Heart left ventricle (tissue), 16 donors: ENCODE results near the gene PCDHGC4. TPM values are rescaled to one million over a fixed set of nuclear protein-coding genes. Genes with fewer than 3 reads are reported as not detected.

Source experiments
- ATAC-seq, 4 donors: fragments of 200-7000 bp; cut with Tn5 transposase; one replicate each; pipeline ENCODE4 v1.9.1; 2020 to 2022; ENCODE audit warnings: moderate library complexity in 4 of 4, mild to moderate bottlenecking in 3 of 4, moderate number of reproducible peaks in 1 of 4
- DNase-seq, 5 donors: peaks; one replicate each; pipeline ENCODE4 v3.0.0-alpha.2; 2020
- H3K27ac ChIP-seq, 12 donors: fragments of 200-600 bp; sonication (generic) in 4 of 12; one replicate each; pipeline versions ENCODE4 v1.5.0 to v1.8.0; 2016 to 2022; ENCODE audit warnings: mild to moderate bottlenecking in 2 of 12
- H3K27me3 ChIP-seq, 9 donors: fragments of 200-600 bp; sonication (generic) in 2 of 9; one replicate each; pipeline versions ENCODE4 v1.5.1 to v1.8.0; 2016 to 2022; ENCODE audit warnings: mild to moderate bottlenecking in 3 of 9
- H3K36me3 ChIP-seq, 9 donors: fragments of 200-600 bp; sonication (generic) in 2 of 9; one replicate each; pipeline versions ENCODE4 v1.5.0 to v1.8.0; 2018 to 2022; ENCODE audit warnings: mild to moderate bottlenecking in 2 of 9
- H3K4me1 ChIP-seq, 12 donors: fragments of 200-600 bp; sonication (generic) in 4 of 12; one replicate each; pipeline versions ENCODE4 v1.5.0 to v1.8.0; 2016 to 2022; ENCODE audit warnings: mild to moderate bottlenecking in 3 of 12
- H3K4me3 ChIP-seq, 12 donors: fragments of 200-600 bp; sonication (generic) in 4 of 12; one replicate each; pipeline versions ENCODE4 v1.5.0 to v1.8.0; 2017 to 2022; ENCODE audit warnings: mild to moderate bottlenecking in 9 of 12, moderate library complexity in 4 of 12
- H3K9me3 ChIP-seq, 12 donors: fragments of 200-600 bp; sonication (generic) in 4 of 12; one replicate each; pipeline versions ENCODE4 v1.5.0 to v1.8.0; 2016 to 2022; ENCODE audit warnings: mild to moderate bottlenecking in 1 of 12
- CTCF ChIP-seq, 12 donors: fragments of 200-600 bp; sonication (generic) in 4 of 12; IDR thresholded peaks; one replicate each; pipeline versions ENCODE4 v1.5.0 to v1.8.0; 2018 to 2022; ENCODE audit warnings: antibody characterized with exemption in 12 of 12, mild to moderate bottlenecking in 5 of 12
- POLR2A ChIP-seq, 2 donors: fragments of 450-650 bp; IDR thresholded peaks; one replicate each; pipeline ENCODE4 v1.6.1; 2017; ENCODE audit warnings: antibody characterized with exemption in 2 of 2, mild to moderate bottlenecking in 2 of 2, moderate library complexity in 2 of 2
- WGBS, 4 donors: extraction: QIAGEN DNeasy Blood & Tissue Kit in 2 of 4; methylation state at CpG; one replicate each; pipeline versions ENCODE4 v1.1.5 to v1.1.7; 2013 to 2018; 5-methylcytosine and 5-hydroxymethylcytosine counted together
- intact Hi-C, 10 donors: fragments of 100-400 bp; cut with DNase I; formaldehyde crosslinking; loops; one replicate each; pipeline versions ENCODE4 v1.11.1 to v1.14.2; 2022
- polyA plus RNA-seq, 2 donors: library from polyadenylated mRNA; stranded (reverse); fragments of 200-250 nt; gene quantifications; one replicate each; pipeline ENCODE4 v1.2.3, GENCODE V29; 2013
- total RNA-seq, 9 donors: library from RNA; depleted of rRNA in 2 of 9; stranded (reverse); fragments of >200 nt in 2 of 9; fragmentation: NEBNext Ultra II Directional in 3 of 9; extraction: Animal tissue kit (Norgen Biotek cat#: 25700) in 3 of 9; gene quantifications; one replicate each; pipeline versions ENCODE4 v1.1.0 to v1.2.4, GENCODE V29; 2016 to 2023
- donor health status: ischemic (EF 13 %, LVEDD 7.1; RV severe dilation, severe dysfunction).
- donor health status: healthy with polysubstance abuse.
- donor health status: DM: no; HTN: yes; CAD: no.
- donor health status: DM: no; HTN: no; CAD: no.
- donor health status: ischemic (EF 25% LVEDD 6.9; RV normal size, moderate dysfunction).
- donor health status: ischemic (EF 25% LVEDD 5.7; RV mildly dilated, moderate dysfunction).
- donor health status: healthy.
- donor health status: DM: yes; HTN: yes; CAD: no.
- donor health status: ischemic (EF 35%, LVEDD 5.7; RV mildly dilated, moderate dysfunction).
- donor health status: nonischemic (EF 11% LVEDD 7.7; RV severe dilation, severe dysfunction).
- donor health status: DM: yes; HTN: yes; CAD: no.
- donor health status: PGD.
- donor health status: ischemic (EF 29% LVEDD 5.4; RV normal size, mild dysfunction).
- donor health status: nonischemic (EF 23%, LVEDD 6.1; RV moderate dilation, normal function).

Gene PCDHGC4
- total and polyA plus RNA-seq, 11 donors, result 0.39 to 10.4 (median 2.9) TPM

- no peak overlapping the region for H3K27ac ChIP-seq
- no peak overlapping the region for H3K4me3 ChIP-seq
- DNase-seq (no peak), ATAC-seq (no peak)
- WGBS, 4 donors, result 100% methylated on average over 1 of the region's 1 CpG
- H3K4me1 ChIP-seq, result peaks cover 2 to 22% (median 17%) of the 10 kb centered on the region in 12 donors
- no peaks in the 10 kb centered on the region for H3K9me3 ChIP-seq
- H3K27me3 ChIP-seq, result no peaks in the 10 kb centered on the region
- intact Hi-C loops, result no loop called here
- H3K36me3 ChIP-seq, result peaks cover 0 to 67% (median 20%) of the 10 kb centered on the region in 9 donors
- no peak for TF ChIP-seq POLR2A (IDR thresholded peaks at IDR 0.05)
- TF ChIP-seq CTCF (IDR thresholded peaks at IDR 0.05), result no peak
These were observed 49.1 kb downstream of the PCDHGC4 start for GRCh38 chr5:141533897-141534296.

GRCh38 chr5:141534492-141535213 lies 49.8 kb downstream of the PCDHGC4 start:
- Histone ChIP-seq H3K4me1 (peaks cover 0 to 15% (median 10%) of the 10 kb centered on the region in 12 donors), H3K27me3 (no peaks in the 10 kb centered on the region), H3K4me3 (no peak overlapping the region), H3K9me3 (no peaks in the 10 kb centered on the region), H3K36me3 (peaks cover 0 to 61% (median 20%) of the 10 kb centered on the region in 9 donors), H3K27ac (no peak overlapping the region)
- WGBS, 4 donors, result 91 to 95% (median 95%) methylated on average over 4 of the region's 4 CpGs
- TF ChIP-seq CTCF (IDR thresholded peaks at IDR 0.05) (no peak), POLR2A (IDR thresholded peaks at IDR 0.05) (no peak)
- DNase-seq, result no peak
- no peak for ATAC-seq
- intact Hi-C loops, result no loop called here

Other genes with a start within 250 kb of the PCDHGC4 start
- 1 to 10 TPM; 3.7 to 7.5 (median 4.5) TPM for gene PCDHB15, start 239.6 kb upstream of the PCDHGC4 start, total RNA-seq
- 1 to 10 TPM; 1.6 to 2.8 TPM for gene PCDHB15, start 239.6 kb upstream of the PCDHGC4 start, polyA plus RNA-seq
- gene SLC25A2, start 181.0 kb upstream of the PCDHGC4 start, total RNA-seq, result not detected
- gene SLC25A2, start 181.0 kb upstream of the PCDHGC4 start, polyA plus RNA-seq, result not detected
- 100 to 1,000 TPM in 4 of 9 donors, 10 to 100 TPM in 5; 73.9 to 107 (median 99.9) TPM for gene TAF7, start 164.2 kb upstream of the PCDHGC4 start, total RNA-seq
- 100 to 1,000 TPM in 1 of 2 donors, 10 to 100 TPM in 1; 47.2 to 159 TPM for gene TAF7, start 164.2 kb upstream of the PCDHGC4 start, polyA plus RNA-seq
- 1 to 10 TPM; 2.1 to 4.9 (median 3.5) TPM for gene PCDHGA1, start 154.5 kb upstream of the PCDHGC4 start, total RNA-seq
- 1 to 10 TPM; 1.3 to 1.4 TPM for gene PCDHGA1, start 154.5 kb upstream of the PCDHGC4 start, polyA plus RNA-seq
- 10 to 100 TPM in 6 of 9 donors, 1 to 10 TPM in 3; 5.8 to 15.1 (median 10.7) TPM for gene PCDHGA2, start 146.3 kb upstream of the PCDHGC4 start, total RNA-seq
- 1 to 10 TPM; 2.7 to 3.6 TPM for gene PCDHGA2, start 146.3 kb upstream of the PCDHGC4 start, polyA plus RNA-seq
- 10 to 100 TPM in 8 of 9 donors, 1 to 10 TPM in 1; 7.6 to 27.2 (median 14.7) TPM for gene PCDHGA3, start 141.2 kb upstream of the PCDHGC4 start, total RNA-seq
- gene PCDHGA3, start 141.2 kb upstream of the PCDHGC4 start, polyA plus RNA-seq, result 1 to 10 TPM; 3.5 to 5.9 TPM
- gene PCDHGB1, start 134.9 kb upstream of the PCDHGC4 start, total RNA-seq, result 10 to 100 TPM in 4 of 9 donors, 1 to 10 TPM in 5; 4.4 to 11.9 (median 8.6) TPM
- 1 to 10 TPM in 1 of 2 donors, under 1 TPM in 1; 0.85 to 5.9 TPM for gene PCDHGB1, start 134.9 kb upstream of the PCDHGC4 start, polyA plus RNA-seq
- 10 to 100 TPM in 5 of 9 donors, 1 to 10 TPM in 4; 5.1 to 13.7 (median 11.0) TPM for gene PCDHGA4, start 130.0 kb upstream of the PCDHGC4 start, total RNA-seq
- gene PCDHGA4, start 130.0 kb upstream of the PCDHGC4 start, polyA plus RNA-seq, result 1 to 10 TPM; 2.5 to 5.1 TPM
- gene PCDHGB2, start 125.0 kb upstream of the PCDHGC4 start, total RNA-seq, result 10 to 100 TPM in 5 of 9 donors, 1 to 10 TPM in 4; 4.4 to 13.8 (median 10.4) TPM
- gene PCDHGB2, start 125.0 kb upstream of the PCDHGC4 start, polyA plus RNA-seq, result 1 to 10 TPM; 2.1 to 3.9 TPM
- gene PCDHGA5, start 120.9 kb upstream of the PCDHGC4 start, total RNA-seq, result 1 to 10 TPM; 2.9 to 9.6 (median 7.2) TPM
- 1 to 10 TPM; 1.5 to 4.4 TPM for gene PCDHGA5, start 120.9 kb upstream of the PCDHGC4 start, polyA plus RNA-seq
- gene PCDHGB3, start 114.8 kb upstream of the PCDHGC4 start, total RNA-seq, result 10 to 100 TPM in 4 of 9 donors, 1 to 10 TPM in 5; 4.0 to 14.9 (median 9.8) TPM
- 1 to 10 TPM; 1.7 to 5.4 TPM for gene PCDHGB3, start 114.8 kb upstream of the PCDHGC4 start, polyA plus RNA-seq
- gene PCDHGA6, start 111.1 kb upstream of the PCDHGC4 start, total RNA-seq, result 10 to 100 TPM in 1 of 9 donors, 1 to 10 TPM in 8; 3.6 to 10.3 (median 7.7) TPM
- gene PCDHGA6, start 111.1 kb upstream of the PCDHGC4 start, polyA plus RNA-seq, result 1 to 10 TPM; 2.2 to 6.7 TPM
- 10 to 100 TPM in 2 of 9 donors, 1 to 10 TPM in 7; 4.4 to 14.1 (median 7.6) TPM for gene PCDHGA7, start 102.3 kb upstream of the PCDHGC4 start, total RNA-seq
- 1 to 10 TPM; 1.4 to 5.1 TPM for gene PCDHGA7, start 102.3 kb upstream of the PCDHGC4 start, polyA plus RNA-seq
- gene PCDHGB4, start 97.3 kb upstream of the PCDHGC4 start, total RNA-seq, result 10 to 100 TPM in 2 of 9 donors, 1 to 10 TPM in 7; 4.5 to 11.9 (median 7.3) TPM
- gene PCDHGB4, start 97.3 kb upstream of the PCDHGC4 start, polyA plus RNA-seq, result 1 to 10 TPM; 2.0 to 3.8 TPM
- gene PCDHGA8, start 92.4 kb upstream of the PCDHGC4 start, total RNA-seq, result 10 to 100 TPM in 3 of 9 donors, 1 to 10 TPM in 6; 4.7 to 14.6 (median 8.1) TPM
- 1 to 10 TPM in 1 of 2 donors, under 1 TPM in 1; 0.76 to 3.8 TPM for gene PCDHGA8, start 92.4 kb upstream of the PCDHGC4 start, polyA plus RNA-seq
- gene PCDHGB5, start 87.1 kb upstream of the PCDHGC4 start, total RNA-seq, result 10 to 100 TPM in 3 of 9 donors, 1 to 10 TPM in 6; 5.9 to 15.5 (median 9.9) TPM
- gene PCDHGB5, start 87.1 kb upstream of the PCDHGC4 start, polyA plus RNA-seq, result 1 to 10 TPM; 4.4 to 5.1 TPM
- gene PCDHGA9, start 82.3 kb upstream of the PCDHGC4 start, total RNA-seq, result 1 to 10 TPM; 2.3 to 9.6 (median 5.3) TPM
- gene PCDHGA9, start 82.3 kb upstream of the PCDHGC4 start, polyA plus RNA-seq, result 1 to 10 TPM; 1.3 to 5.5 TPM
- gene PCDHGB6, start 77.0 kb upstream of the PCDHGC4 start, total RNA-seq, result 10 to 100 TPM in 1 of 9 donors, 1 to 10 TPM in 8; 4.1 to 10.4 (median 6.5) TPM
- 1 to 10 TPM; 2.3 to 4.5 TPM for gene PCDHGB6, start 77.0 kb upstream of the PCDHGC4 start, polyA plus RNA-seq
- gene PCDHGA10, start 72.0 kb upstream of the PCDHGC4 start, total RNA-seq, result 10 to 100 TPM in 1 of 9 donors, 1 to 10 TPM in 8; 3.3 to 11.3 (median 6.1) TPM
- 1 to 10 TPM; 1.1 to 3.1 TPM for gene PCDHGA10, start 72.0 kb upstream of the PCDHGC4 start, polyA plus RNA-seq
- 10 to 100 TPM in 5 of 9 donors, 1 to 10 TPM in 4; 5.1 to 15.0 (median 11.1) TPM for gene PCDHGB7, start 67.4 kb upstream of the PCDHGC4 start, total RNA-seq
- 1 to 10 TPM; 3.3 to 4.8 TPM for gene PCDHGB7, start 67.4 kb upstream of the PCDHGC4 start, polyA plus RNA-seq
- 1 to 10 TPM; 2.8 to 9.0 (median 5.3) TPM for gene PCDHGA11, start 64.0 kb upstream of the PCDHGC4 start, total RNA-seq
- gene PCDHGA11, start 64.0 kb upstream of the PCDHGC4 start, polyA plus RNA-seq, result 1 to 10 TPM; 1.8 to 5.0 TPM
- gene PCDHGA12, start 54.5 kb upstream of the PCDHGC4 start, total RNA-seq, result 10 to 100 TPM in 1 of 9 donors, 1 to 10 TPM in 8; 3.2 to 15.5 (median 7.3) TPM
- 1 to 10 TPM; 3.2 to 5.0 TPM for gene PCDHGA12, start 54.5 kb upstream of the PCDHGC4 start, polyA plus RNA-seq
- 10 to 100 TPM; 12.3 to 32.5 (median 18.4) TPM for gene PCDHGC3, start 9.1 kb upstream of the PCDHGC4 start, total RNA-seq
- 10 to 100 TPM; 23.3 to 34.8 TPM for gene PCDHGC3, start 9.1 kb upstream of the PCDHGC4 start, polyA plus RNA-seq
- 1 to 10 TPM; 1.5 to 5.4 (median 3.0) TPM for gene PCDHGC5, start 4.1 kb downstream of the PCDHGC4 start, total RNA-seq
- gene PCDHGC5, start 4.1 kb downstream of the PCDHGC4 start, polyA plus RNA-seq, result 1 to 10 TPM in 1 of 2 donors, under 1 TPM in 1; 0.72 to 5.4 TPM
- 100 to 1,000 TPM in 1 of 9 donors, 10 to 100 TPM in 8; 38.8 to 137 (median 61.5) TPM for gene DIAPH1, start 134.0 kb downstream of the PCDHGC4 start, total RNA-seq
- gene DIAPH1, start 134.0 kb downstream of the PCDHGC4 start, polyA plus RNA-seq, result 10 to 100 TPM; 29.9 to 79.6 TPM
- gene HDAC3, start 151.8 kb downstream of the PCDHGC4 start, total RNA-seq, result 10 to 100 TPM; 24.5 to 39.0 (median 32.2) TPM
- gene HDAC3, start 151.8 kb downstream of the PCDHGC4 start, polyA plus RNA-seq, result 10 to 100 TPM; 33.3 TPM
- gene RELL2, start 152.0 kb downstream of the PCDHGC4 start, total RNA-seq, result 1 to 10 TPM in 3 of 9 donors, under 1 TPM in 6; 0.25 to 2.5 (median 0.65) TPM
- 1 to 10 TPM in 1 of 2 donors, under 1 TPM in 1; 0.88 to 2.7 TPM for gene RELL2, start 152.0 kb downstream of the PCDHGC4 start, polyA plus RNA-seq
- 1 to 10 TPM; 1.2 to 8.8 (median 2.3) TPM for gene FCHSD1, start 166.4 kb downstream of the PCDHGC4 start, total RNA-seq
- 1 to 10 TPM; 2.5 to 2.9 TPM for gene FCHSD1, start 166.4 kb downstream of the PCDHGC4 start, polyA plus RNA-seq
- 10 to 100 TPM in 6 of 9 donors, 1 to 10 TPM in 3; 8.9 to 20.5 (median 13.8) TPM for gene ARAP3, start 197.2 kb downstream of the PCDHGC4 start, total RNA-seq
- gene ARAP3, start 197.2 kb downstream of the PCDHGC4 start, polyA plus RNA-seq, result 10 to 100 TPM; 13.0 to 15.8 TPM